Left ventricle myocardium inferior (tissue), 1 donor: ENCODE measurements around the gene PRDM12. TPM values are rescaled to one million over a fixed set of nuclear protein-coding genes. Genes with fewer than 3 reads are reported as not detected.

Experiments used
- DNase-seq: peaks from one replicate; pipeline ENCODE4 v3.0.0-alpha.2; 2020
- H3K27ac ChIP-seq: fragments of 200-600 bp; replicated peaks from 2 replicates; pipeline ENCODE4 v1.8.0; 2021
- H3K27me3 ChIP-seq: fragments of 200-600 bp; 2 replicates; pipeline ENCODE4 v1.8.0; 2021; ENCODE audit warnings: low read depth
- H3K36me3 ChIP-seq: fragments of 200-600 bp; 2 replicates; pipeline ENCODE4 v1.8.0; 2021
- H3K4me1 ChIP-seq: fragments of 200-600 bp; 2 replicates; pipeline ENCODE4 v1.8.0; 2021
- H3K4me3 ChIP-seq: fragments of 200-600 bp; 2 replicates; pipeline ENCODE4 v1.8.0; 2021; ENCODE audit warnings: mild to moderate bottlenecking, moderate library complexity
- H3K9me3 ChIP-seq: fragments of 200-600 bp; replicated peaks from 2 replicates; pipeline ENCODE4 v1.8.0; 2021
- intact Hi-C: fragments of 100-400 bp; cut with micrococcal nuclease; formaldehyde crosslinking; loops from one replicate; pipeline ENCODE4 v1.11.0; 2022
- long read RNA-seq: library from polyadenylated mRNA; unstranded; transcript quantifications from one replicate; pipeline ENCODE4 v2.0.0, GENCODE V29; 2021
- total RNA-seq: library from RNA; stranded (reverse); fragmentation: NEBNext Ultra II Directional; extraction: Animal tissue kit (Norgen Biotek cat#: 25700); gene quantifications from one replicate; pipeline ENCODE4 v1.2.1, GENCODE V29; 2021
- TF ChIP-seq, protein P1 (sequence below): fragments of 200-600 bp; IDR thresholded peaks from 2 replicates; pipeline ENCODE4 v1.8.0; 2021; ENCODE audit warnings: antibody characterized with exemption, mild to moderate bottlenecking, borderline replicate concordance
- donor health status: DM: no; HTN: yes; CAD: no; lungs with severe emphysema.

The PRDM12 gene
- total RNA-seq, result not detected
- long read RNA-seq, result 0 reads

DNA sequence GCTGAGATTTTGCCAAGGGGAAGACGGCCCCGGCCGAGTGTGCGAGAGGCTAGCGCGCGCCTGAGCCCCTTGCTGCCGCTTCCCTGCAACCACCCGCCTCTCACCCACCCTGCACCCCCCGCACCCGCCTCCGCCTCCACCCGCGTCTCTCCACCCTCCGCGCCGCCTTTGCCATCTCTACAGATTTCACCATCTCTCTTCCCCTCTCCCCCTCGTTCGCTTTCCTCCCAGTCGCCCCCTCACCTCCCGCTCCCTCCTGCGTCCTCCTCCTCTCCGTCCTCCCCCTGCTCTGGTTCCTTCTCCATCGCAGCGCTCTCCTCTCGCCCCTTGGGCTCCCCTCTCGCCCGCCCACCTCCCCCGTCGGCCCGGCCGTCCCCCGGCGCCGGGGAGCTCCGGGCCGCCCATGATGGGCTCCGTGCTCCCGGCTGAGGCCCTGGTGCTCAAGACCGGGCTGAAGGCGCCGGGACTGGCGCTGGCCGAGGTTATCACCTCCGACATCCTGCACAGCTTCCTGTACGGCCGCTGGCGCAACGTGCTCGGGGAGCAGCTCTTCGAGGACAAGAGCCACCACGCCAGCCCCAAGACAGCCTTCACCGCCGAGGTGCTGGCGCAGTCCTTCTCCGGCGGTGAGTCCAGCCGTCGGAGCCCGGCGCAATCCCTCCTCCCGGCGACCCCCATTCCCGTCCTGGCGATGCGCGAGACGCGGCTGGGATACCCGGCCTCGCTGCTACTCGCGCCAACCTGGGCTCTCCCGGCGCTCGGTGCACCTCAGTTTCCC, at the start of gene PRDM12:
PRDM12 (plus strand) TSS at position 344 of the 778 bp plus-strand sequence; CDS start at position 404, 60 bp downstream.
- H3K9me3 ChIP-seq, result no peaks in the 10 kb centered on the region
- peaks cover 72% of the 10 kb centered on the region for H3K4me1 ChIP-seq
- H3K4me3 ChIP-seq, result peak within 1 kb of the TSS; percentile 43
- intact Hi-C loops, result no loop called here
- DNase-seq, result no peak
- H3K27ac ChIP-seq, result no peak within 1 kb of the TSS
- TF ChIP-seq, protein P1, sequence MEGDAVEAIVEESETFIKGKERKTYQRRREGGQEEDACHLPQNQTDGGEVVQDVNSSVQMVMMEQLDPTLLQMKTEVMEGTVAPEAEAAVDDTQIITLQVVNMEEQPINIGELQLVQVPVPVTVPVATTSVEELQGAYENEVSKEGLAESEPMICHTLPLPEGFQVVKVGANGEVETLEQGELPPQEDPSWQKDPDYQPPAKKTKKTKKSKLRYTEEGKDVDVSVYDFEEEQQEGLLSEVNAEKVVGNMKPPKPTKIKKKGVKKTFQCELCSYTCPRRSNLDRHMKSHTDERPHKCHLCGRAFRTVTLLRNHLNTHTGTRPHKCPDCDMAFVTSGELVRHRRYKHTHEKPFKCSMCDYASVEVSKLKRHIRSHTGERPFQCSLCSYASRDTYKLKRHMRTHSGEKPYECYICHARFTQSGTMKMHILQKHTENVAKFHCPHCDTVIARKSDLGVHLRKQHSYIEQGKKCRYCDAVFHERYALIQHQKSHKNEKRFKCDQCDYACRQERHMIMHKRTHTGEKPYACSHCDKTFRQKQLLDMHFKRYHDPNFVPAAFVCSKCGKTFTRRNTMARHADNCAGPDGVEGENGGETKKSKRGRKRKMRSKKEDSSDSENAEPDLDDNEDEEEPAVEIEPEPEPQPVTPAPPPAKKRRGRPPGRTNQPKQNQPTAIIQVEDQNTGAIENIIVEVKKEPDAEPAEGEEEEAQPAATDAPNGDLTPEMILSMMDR, result no peak
- H3K36me3 ChIP-seq, result no peaks in the 10 kb centered on the region
- H3K27me3 ChIP-seq, result peaks cover 98% of the 10 kb centered on the region

GRCh38 chr9:130616451-130616850, 47.9 kb upstream of the PRDM12 start:
- Histone ChIP-seq H3K4me1 (peaks cover 3% of the 10 kb centered on the region), H3K27ac (no peak overlapping the region), H3K9me3 (no peaks in the 10 kb centered on the region), H3K4me3 (no peak overlapping the region), H3K36me3 (peaks cover 92% of the 10 kb centered on the region), H3K27me3 (no peaks in the 10 kb centered on the region)
- intact Hi-C loops, result no loop called here
- DNase-seq, result no peak
- TF ChIP-seq, protein P1, result no peak

DNA sequence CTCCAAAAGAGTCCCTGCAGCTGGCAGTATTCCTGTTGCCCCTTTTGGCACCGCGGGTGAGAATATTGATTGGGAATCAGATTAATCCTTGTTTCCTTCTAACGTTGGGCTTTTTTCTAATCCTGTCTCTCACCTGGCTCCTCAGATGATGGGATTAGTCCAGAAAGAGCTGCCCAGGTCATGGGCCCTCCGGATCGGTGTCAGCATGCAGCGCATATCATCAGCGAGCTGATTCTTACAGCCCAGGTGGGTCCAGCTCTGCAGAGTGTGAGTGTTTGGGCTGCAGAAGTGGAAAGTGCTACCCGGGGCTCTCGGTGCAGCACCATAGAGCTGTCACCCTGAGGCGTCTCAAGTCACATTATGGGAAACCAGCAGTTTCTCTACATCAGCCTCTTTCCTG, 40.9 kb upstream of the PRDM12 start:
- peaks cover 92% of the 10 kb centered on the region for H3K36me3 ChIP-seq
- H3K27ac ChIP-seq, result no peak overlapping the region
- TF ChIP-seq, protein P1, result no peak
- no peak for DNase-seq
- peaks cover 30% of the 10 kb centered on the region for H3K4me1 ChIP-seq
- H3K27me3 ChIP-seq, result no peaks in the 10 kb centered on the region
- no peak overlapping the region for H3K4me3 ChIP-seq
- no peaks in the 10 kb centered on the region for H3K9me3 ChIP-seq
- intact Hi-C loops, result no loop called here

GRCh38 chr9:130624154-130624553, 40.2 kb upstream of the PRDM12 start:
- no peaks in the 10 kb centered on the region for H3K9me3 ChIP-seq
- no peak overlapping the region for H3K4me3 ChIP-seq
- DNase-seq, result no peak
- H3K4me1 ChIP-seq, result peaks cover 37% of the 10 kb centered on the region
- H3K27ac ChIP-seq, result no peak overlapping the region
- H3K36me3 ChIP-seq, result peaks cover 90% of the 10 kb centered on the region
- intact Hi-C loops, result no loop called here
- H3K27me3 ChIP-seq, result no peaks in the 10 kb centered on the region
- TF ChIP-seq, protein P1, result no peak

GRCh38 chr9:130626249-130626996, 38.0 kb upstream of the PRDM12 start:
- intact Hi-C loops, result no loop called here
- H3K4me1 ChIP-seq, result peaks cover 60% of the 10 kb centered on the region
- no peaks in the 10 kb centered on the region for H3K9me3 ChIP-seq
- H3K27me3 ChIP-seq, result no peaks in the 10 kb centered on the region
- TF ChIP-seq, protein P1, result peak; percentile 38
- peak overlapping the region; percentile 21 for H3K27ac ChIP-seq
- peak; percentile 22 for DNase-seq
- peaks cover 89% of the 10 kb centered on the region for H3K36me3 ChIP-seq
- H3K4me3 ChIP-seq, result no peak overlapping the region
